NT2/D1 (cell line): ENCODE results near the gene EFS.

Experiments
- SUZ12 ChIP-seq: IDR thresholded peaks from 2 replicates; pipeline ENCODE4 v1.6.1; 2011; ENCODE audit not compliant: insufficient read length, insufficient read depth; ENCODE audit errors: extremely low read depth
- YY1 ChIP-seq: IDR thresholded peaks from 2 replicates; pipeline ENCODE4 v1.6.1; 2011; ENCODE audit not compliant: insufficient read length, insufficient read depth
- ZNF274 ChIP-seq: IDR thresholded peaks from 2 replicates; pipeline ENCODE4 v1.6.1; 2011; ENCODE audit warnings: mild to moderate bottlenecking, low read depth, low read length

DNA sequence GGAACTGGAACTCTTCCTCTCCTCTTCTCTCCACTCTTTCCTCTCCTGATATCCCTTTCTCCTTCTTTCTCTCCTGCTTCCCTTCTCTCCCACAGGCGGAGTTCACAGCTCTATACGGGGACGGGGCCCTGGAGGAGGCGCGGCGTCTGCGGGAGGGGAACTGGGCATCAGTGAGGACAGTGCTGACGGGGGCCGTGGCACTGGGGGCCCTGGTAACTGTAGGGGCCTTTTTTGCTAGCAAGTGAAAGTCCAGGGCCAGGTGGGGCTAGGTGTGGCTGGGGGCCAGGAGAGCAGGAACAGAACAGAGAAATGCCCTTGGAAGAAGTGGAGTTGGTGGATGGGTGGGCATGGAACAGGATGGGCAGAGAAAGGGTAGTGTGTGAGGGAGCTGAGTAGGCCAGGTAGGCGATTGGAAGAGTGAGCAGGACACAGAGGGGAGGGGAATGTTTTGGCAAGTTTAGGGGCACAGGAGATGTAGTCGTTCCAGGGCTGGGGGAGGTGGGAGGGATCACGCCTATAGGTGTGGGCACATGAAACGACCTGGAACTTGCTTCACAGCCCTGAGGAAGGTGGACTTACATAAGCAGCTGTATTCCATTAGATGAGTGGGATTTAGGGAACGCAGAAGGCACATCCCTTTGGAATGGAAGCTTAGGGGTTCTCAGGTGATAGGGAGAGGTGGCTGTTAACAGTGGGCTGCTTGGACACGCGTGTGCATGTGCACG lies 56.1 kb downstream of the EFS start:
- no peak for TF ChIP-seq YY1
- TF ChIP-seq SUZ12: no peak
- no peak for TF ChIP-seq ZNF274
